Peyer's patch (tissue), 4 donors: ENCODE data around the gene CHAC1. TPM values are rescaled to one million over a fixed set of nuclear protein-coding genes. Genes with fewer than 3 reads are reported as not detected.
A peak's percentile ranks its signal among the peaks of the same experiment; 100 is the strongest.

Experiments
- DNase-seq, 3 donors: peaks; one replicate each; pipeline ENCODE4 v3.0.0-alpha.2; 2017 to 2019
- H3K27ac ChIP-seq, 4 donors: fragments of 200-600 bp; sonication (generic); one replicate each; pipeline ENCODE4 v1.5.1; 2016 to 2019
- H3K27me3 ChIP-seq, 2 donors: fragments of 200-600 bp; sonication (generic); one replicate each; pipeline ENCODE4 v1.5.1; 2019
- H3K36me3 ChIP-seq, 3 donors: fragments of 200-600 bp; sonication (generic); one replicate each; pipeline ENCODE4 v1.5.1; 2016 to 2019
- H3K4me1 ChIP-seq, 4 donors: fragments of 200-600 bp; sonication (generic); one replicate each; pipeline ENCODE4 v1.5.1; 2016 to 2019
- H3K4me3 ChIP-seq, 4 donors: fragments of 200-600 bp; sonication (generic); 1 replicate in 3 of 4; 2 replicates in 1 of 4; pipeline ENCODE4 v1.5.1; 2016 to 2019; ENCODE audit warnings: mild to moderate bottlenecking in 1 of 4
- H3K9me3 ChIP-seq, 4 donors: fragments of 200-600 bp; sonication (generic); one replicate each; pipeline ENCODE4 v1.5.1; 2016 to 2019; ENCODE audit warnings: mild to moderate bottlenecking in 1 of 4
- POLR2A ChIP-seq, 2 donors: fragments of 450-650 bp; IDR thresholded peaks; one replicate each; pipeline ENCODE4 v1.5.1; 2017; ENCODE audit warnings: antibody characterized with exemption in 2 of 2, mild to moderate bottlenecking in 2 of 2, moderate library complexity in 2 of 2
- total RNA-seq, 4 donors: library from RNA; depleted of rRNA; stranded (reverse); fragments of >200 nt; gene quantifications; one replicate each; pipeline ENCODE4 v1.1.0, GENCODE V29; 2016
- TF ChIP-seq, protein P1 (sequence below), 6 experiments: fragments of 450-650 bp in 4 of 6; fragments of 200-600 bp in 2 of 6; sonication (generic) in 1 of 6; IDR thresholded peaks; one replicate each; pipeline ENCODE4 v1.5.1; 2017 to 2019; ENCODE audit warnings: antibody characterized with exemption in 6 of 6, mild to moderate bottlenecking in 3 of 6, moderate library complexity in 1 of 6

CHAC1 gene
- total RNA-seq, 4 donors from 2014 or later: 2.4 TPM; not detected in 3

DNA sequence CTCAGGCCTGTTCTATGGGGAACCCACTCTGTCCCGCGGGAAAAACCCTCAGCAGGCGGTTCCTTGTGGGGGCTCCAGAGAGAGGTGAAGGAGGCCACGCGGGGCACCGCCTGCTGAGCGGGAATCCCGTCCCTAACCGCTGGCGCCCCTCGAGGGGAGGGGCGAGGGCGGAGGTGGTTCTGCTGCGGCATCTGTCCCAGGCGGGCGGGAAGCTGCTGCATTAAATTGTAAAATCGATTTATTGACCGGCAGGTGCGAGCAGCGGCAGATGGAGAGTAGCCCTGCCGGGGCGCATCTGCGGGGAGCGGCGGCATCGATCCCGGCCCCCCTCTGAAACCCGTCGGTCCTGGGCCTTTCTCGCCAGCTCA lies 27.8 kb upstream of the CHAC1 start:
- H3K9me3 ChIP-seq: no peaks in the 10 kb centered on the region
- no peak for TF ChIP-seq POLR2A (IDR thresholded peaks at IDR 0.05)
- TF ChIP-seq, protein P1, sequence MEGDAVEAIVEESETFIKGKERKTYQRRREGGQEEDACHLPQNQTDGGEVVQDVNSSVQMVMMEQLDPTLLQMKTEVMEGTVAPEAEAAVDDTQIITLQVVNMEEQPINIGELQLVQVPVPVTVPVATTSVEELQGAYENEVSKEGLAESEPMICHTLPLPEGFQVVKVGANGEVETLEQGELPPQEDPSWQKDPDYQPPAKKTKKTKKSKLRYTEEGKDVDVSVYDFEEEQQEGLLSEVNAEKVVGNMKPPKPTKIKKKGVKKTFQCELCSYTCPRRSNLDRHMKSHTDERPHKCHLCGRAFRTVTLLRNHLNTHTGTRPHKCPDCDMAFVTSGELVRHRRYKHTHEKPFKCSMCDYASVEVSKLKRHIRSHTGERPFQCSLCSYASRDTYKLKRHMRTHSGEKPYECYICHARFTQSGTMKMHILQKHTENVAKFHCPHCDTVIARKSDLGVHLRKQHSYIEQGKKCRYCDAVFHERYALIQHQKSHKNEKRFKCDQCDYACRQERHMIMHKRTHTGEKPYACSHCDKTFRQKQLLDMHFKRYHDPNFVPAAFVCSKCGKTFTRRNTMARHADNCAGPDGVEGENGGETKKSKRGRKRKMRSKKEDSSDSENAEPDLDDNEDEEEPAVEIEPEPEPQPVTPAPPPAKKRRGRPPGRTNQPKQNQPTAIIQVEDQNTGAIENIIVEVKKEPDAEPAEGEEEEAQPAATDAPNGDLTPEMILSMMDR (IDR thresholded peaks at IDR 0.05): no peak
- H3K36me3 ChIP-seq: no peaks in the 10 kb centered on the region
- DNase-seq: no peak
- H3K4me3 ChIP-seq: peak overlapping the region in 2 of 4 donors; percentile 31
- H3K27ac ChIP-seq: peak overlapping the region in 1 of 4 donors; percentile 13
- H3K4me1 ChIP-seq: peaks cover 10 to 75% (median 41%) of the 10 kb centered on the region in 4 donors
- H3K27me3 ChIP-seq: no peaks in the 10 kb centered on the region

DNA sequence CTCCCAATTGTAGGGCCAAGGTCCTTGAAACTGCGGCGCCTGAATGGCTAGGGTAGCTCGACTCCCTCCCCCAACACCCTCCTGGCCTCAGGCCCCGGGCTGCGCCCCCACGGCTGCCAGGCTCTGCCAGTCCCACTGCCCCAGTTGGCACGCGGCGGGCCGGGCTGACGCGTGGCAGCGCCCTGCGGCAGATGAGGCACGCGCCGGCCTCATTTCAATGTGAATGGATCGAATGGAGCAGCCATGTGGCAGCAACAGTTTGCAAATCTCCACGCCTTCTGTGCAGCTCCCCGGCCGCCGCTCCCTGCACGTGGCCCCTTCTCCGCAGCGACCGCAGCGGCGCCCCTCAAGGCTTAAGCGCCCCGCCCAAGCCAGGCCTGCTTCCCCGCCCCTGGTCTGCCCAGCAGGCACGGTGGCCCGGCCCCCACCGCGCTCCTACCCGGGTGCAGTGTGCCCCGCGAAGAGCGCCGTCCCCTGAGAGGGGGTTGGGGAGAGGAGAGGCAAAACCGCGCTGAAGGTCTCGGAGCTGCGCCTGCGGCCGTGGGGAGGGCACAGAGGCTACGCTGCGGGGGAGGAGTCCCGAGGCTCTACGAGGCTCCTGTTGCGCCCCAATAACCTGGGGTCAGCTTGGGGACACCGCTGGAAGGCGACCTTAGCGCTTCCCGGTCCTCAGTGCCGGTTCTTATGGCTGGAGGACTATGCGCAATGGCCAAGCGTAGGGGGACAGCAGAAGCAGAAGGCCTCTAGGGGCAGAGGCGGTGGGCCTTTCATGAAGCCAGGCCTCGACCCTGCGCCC lies 27.2 kb upstream of the CHAC1 start:
- no peaks in the 10 kb centered on the region for H3K9me3 ChIP-seq
- peak in 1 of 3 donors; percentile 69 for DNase-seq
- no peaks in the 10 kb centered on the region for H3K36me3 ChIP-seq
- no peaks in the 10 kb centered on the region for H3K27me3 ChIP-seq
- TF ChIP-seq, protein P1 (IDR thresholded peaks at IDR 0.05): no peak
- TF ChIP-seq POLR2A (IDR thresholded peaks at IDR 0.05): no peak
- peaks cover 10 to 81% (median 46%) of the 10 kb centered on the region in 4 donors for H3K4me1 ChIP-seq
- H3K27ac ChIP-seq: peak overlapping the region in 2 of 4 donors; percentile 13 to 15
- H3K4me3 ChIP-seq: peak overlapping the region in 3 of 4 donors; percentile 31 to 38 (median 31)

DNA sequence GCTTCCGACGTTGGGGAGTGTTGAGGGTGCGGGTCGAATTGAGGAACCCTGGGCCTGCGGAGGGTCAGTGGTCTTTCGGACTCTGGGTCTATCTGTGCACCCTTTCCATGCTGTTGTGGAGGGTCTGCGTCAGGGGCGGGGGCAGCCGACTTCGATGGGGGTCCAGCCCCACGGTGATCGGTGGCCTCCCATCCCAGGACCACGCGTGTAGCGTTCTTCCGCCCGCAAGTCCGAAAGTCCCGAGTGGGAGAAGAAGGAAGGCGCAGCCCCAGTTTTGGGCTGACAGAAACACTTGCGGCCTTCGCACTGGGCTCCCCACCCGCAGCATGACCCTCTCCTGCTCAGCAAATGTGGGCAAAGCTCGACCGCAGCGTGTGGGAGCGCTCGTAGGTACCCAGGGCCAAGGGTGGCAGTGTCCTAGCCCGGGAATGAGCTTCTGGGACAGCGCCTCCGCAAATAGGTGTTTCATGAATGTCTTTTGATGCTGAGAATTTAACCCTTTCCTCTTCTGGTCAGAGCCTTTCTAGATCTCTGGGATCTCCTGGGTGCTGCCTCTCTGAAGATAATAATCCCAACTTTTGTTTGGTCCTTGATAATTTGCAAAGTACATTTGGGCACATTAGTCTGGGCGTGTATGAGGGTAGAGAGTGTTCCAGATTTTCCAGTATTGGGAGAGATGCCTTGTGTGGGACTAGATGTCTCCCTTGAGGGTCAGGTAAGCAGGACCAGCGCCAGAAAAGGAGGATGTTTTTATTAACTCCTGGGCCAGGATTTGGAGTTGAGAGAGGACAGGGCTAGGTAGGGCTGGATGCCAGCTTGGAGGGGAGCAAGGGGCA lies 26.4 kb upstream of the CHAC1 start:
- Histone ChIP-seq H3K4me3 (peak overlapping the region in 2 of 4 donors; percentile 58 to 68), H3K36me3 (no peaks in the 10 kb centered on the region), H3K9me3 (no peaks in the 10 kb centered on the region), H3K4me1 (peaks cover 10 to 85% (median 46%) of the 10 kb centered on the region in 4 donors), H3K27me3 (no peaks in the 10 kb centered on the region), H3K27ac (peak overlapping the region in 2 of 4 donors; percentile 13 to 52)
- peak in 1 of 3 donors; percentile 58 for DNase-seq
- TF ChIP-seq, protein P1 (IDR thresholded peaks at IDR 0.05): no peak
- TF ChIP-seq POLR2A (IDR thresholded peaks at IDR 0.05): no peak

DNA sequence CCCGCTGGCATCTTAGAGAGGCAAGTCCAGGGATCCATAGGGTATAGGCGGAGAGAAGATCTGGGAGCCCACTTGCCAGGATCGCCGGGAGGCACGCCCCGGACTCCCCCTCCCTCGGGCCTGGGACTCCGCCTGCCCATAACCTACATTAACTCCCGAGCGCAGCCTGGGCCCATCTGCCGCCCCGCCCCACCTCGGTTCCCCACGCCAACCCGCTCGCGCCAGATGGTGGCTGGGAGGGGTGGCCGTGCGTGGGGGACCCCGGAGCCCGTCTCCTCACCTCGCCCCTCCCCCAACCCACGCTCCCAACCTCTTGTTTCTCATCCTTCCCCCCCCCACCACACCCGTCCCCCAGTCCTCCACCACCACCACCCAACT lies 25.8 kb upstream of the CHAC1 start:
- Histone ChIP-seq H3K36me3 (no peaks in the 10 kb centered on the region), H3K27ac (peak overlapping the region in 3 of 4 donors; percentile 33 to 71 (median 52)), H3K4me1 (peaks cover 10 to 87% (median 46%) of the 10 kb centered on the region in 4 donors), H3K27me3 (no peaks in the 10 kb centered on the region), H3K9me3 (no peaks in the 10 kb centered on the region), H3K4me3 (peak overlapping the region; percentile 35 to 68 (median 54))
- no peak for TF ChIP-seq POLR2A (IDR thresholded peaks at IDR 0.05)
- TF ChIP-seq, protein P1 (IDR thresholded peaks at IDR 0.05): no peak
- DNase-seq: peak in 1 of 3 donors; percentile 65

DNA sequence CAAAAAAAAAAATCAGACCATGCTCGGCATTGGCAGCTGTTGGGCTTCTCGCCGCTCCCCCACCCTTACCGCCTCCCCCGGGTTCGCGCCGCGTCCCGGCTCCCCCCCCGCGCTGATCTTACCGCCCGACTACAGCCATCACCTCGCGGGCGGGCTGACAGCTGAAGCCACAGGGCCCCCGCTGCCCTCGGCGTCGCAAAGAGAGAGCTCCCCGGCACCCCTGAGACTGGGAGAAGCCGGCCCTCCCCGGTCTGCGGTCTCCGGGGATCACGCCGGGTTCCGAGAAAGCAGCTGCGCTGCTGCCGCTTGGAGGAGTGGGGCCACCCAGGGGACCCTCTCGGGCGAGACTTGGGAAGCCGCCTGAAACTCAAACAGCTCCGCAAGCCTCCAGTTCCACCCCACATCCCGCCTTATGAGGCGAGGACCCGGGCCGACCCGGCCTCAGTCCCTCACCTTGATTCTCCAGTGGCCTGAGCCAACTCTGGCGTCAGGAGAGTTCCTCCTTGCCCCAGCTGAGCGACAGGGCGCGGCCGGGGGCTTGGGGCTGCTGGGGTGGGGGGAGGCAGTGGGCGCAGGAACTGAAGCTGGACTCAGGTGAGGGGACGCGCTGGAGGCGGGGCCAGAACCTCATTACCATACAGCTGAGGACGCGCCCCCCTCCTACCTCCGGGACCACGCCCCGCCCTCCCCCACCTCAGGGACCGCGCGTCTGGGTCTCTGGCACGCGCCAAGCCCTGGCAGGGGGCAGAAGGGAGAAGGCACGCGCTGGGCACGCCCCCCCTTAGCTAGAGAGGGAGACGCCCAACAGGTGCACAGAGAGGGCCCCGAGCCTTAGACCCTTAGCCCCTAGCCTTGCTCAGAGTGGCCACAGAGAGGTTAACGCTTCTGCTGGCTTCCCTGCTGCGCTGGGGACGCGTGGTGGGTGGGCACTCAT lies 25.1 kb upstream of the CHAC1 start:
- Histone ChIP-seq H3K4me3 (peak overlapping the region; percentile 35 to 68 (median 54)), H3K27me3 (no peaks in the 10 kb centered on the region), H3K4me1 (peaks cover 10 to 86% (median 46%) of the 10 kb centered on the region in 4 donors), H3K36me3 (no peaks in the 10 kb centered on the region), H3K9me3 (no peaks in the 10 kb centered on the region), H3K27ac (peak overlapping the region; percentile 2 to 71 (median 42))
- peak in 2 of 3 donors; percentile 23 to 73 for DNase-seq
- TF ChIP-seq, protein P1 (IDR thresholded peaks at IDR 0.05): no peak
- TF ChIP-seq POLR2A (IDR thresholded peaks at IDR 0.05): no peak
